GM19468 (cell line): Measurements from ENCODE around the gene C22orf39.

ENCODE experiments used
- ATAC-seq: cut with Tn5 transposase; IDR thresholded peaks from one replicate; pipeline ENCODE4 v1.9.1; 2021; ENCODE audit warnings: mild to moderate bottlenecking, moderate library complexity, moderate number of reproducible peaks; ENCODE audit not compliant: unreplicated experiment; ENCODE audit errors: extremely low read depth

Gene C22orf39

DNA sequence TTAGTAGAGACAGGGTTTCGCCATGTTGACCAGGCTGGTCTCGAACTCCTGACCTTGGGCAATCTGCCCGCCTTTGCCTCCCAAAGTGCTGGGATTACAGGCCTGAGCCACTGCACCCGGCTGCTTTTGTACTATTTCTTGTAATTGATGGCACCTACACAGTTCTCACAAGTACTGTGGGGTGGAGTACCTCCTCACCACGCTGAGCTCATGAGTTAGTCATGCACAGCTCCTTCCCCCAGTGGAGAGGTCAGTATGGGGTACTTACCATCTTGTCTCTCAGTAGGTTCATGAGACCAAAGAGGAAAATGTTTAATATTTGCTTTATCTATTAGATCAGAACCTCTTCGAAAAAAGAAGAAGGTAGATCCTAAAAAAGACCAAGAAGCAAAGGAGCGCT, 13.1 kb downstream of the C22orf39 start:
- ATAC-seq, result no peak

DNA sequence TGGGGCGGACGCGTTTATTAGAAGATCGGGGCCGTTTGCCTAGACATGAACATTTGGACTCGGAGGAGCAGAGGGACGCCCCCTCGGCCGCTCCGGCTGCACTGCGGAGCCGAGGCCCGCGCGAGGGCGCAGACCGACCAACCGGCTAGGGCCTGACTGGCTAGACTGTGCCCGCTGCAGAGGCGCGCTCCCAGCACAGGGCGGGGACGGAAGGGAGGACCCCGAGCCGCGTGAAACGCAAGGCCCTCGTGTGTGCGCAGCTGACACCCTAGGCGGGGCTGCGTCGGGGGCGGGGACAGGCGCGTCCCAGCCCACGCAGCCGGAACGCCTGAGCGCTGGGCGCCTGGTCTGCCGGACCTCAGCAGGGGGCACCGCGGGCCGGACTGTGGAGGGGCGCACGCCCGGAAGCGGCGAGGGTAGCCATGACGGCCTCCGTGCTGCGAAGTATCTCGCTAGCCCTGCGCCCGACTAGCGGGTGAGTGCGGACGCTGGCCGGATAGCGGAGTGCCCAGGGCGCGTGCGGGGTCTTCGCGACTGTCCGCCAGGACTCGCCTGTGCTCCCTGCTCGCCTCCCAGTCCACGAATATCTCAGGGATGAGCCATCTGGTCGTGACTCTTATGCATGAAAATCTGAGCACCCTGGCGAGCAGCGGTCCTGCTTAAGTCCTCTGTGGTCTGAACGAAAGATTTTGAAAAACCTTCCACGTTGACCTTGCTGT, 15.2 kb downstream of the C22orf39 start, which contains the start of gene MRPL40:
MRPL40 (plus strand) TSS at position 413 of the 719 bp plus-strand sequence; CDS start at position 423, 10 bp downstream.
- ATAC-seq, result peak; percentile 47

DNA sequence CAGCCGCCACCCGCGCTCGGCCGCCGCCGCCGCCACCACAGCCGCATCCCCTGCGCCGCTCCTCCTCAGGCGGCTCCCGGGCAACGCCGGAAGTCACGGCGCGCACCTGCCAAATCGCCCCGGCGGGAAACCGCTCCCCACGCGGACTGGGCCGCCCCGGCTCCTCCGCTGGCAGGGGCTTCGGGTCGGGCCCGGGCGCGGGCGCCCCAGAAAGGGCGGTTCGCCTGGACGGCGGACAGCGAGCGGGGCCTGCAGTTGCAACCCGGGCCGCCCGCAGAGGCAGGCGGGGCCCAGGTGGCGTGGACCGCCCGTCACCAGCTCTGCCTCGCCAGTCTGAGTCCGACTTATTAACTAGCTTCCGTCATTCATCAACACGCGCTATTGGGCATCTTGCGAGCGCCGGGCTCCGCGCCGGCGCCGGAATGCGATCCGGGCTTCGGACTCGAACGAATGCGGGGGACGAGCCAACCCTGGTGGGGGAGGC, 15.8 kb downstream of the C22orf39 start, which contains the start of gene HIRA:
HIRA (minus strand) TSS at position 85 of the 484 bp plus-strand sequence. CDS start 257 bp downstream, outside the sequence.
- peak; percentile 5 for ATAC-seq

DNA sequence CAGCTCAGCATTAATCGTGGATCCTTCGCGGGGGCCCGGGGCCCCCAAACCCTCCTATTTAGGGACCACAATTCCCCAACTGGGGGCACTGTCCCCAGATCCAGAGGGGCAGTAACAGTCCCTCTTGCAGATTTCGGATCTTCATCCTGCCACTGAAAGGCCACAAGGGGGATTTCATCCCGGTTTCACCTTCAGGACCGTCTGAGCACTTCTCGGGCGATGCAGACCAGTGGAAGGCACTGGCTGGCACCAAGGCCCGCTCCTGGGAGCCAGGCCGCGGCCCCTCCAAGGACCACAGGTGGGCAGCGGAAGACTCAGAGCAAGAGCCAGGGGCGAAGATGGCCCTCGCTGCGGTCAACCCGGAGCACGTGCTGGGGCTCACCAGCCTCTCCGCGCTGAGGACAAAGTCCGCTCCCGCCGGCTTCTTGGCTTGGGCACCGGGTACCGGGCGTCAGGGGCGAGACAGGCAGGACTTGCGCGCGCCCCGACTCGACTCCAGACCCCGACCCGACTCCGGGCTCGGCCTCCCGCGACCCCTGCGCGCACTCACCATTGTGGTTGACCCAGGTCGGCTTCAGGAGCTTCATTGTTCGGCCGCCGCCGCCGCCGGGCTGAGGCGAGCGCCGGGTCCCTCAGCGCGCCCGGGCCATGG, 16.5 kb downstream of the C22orf39 start:
- ATAC-seq, result no peak

DNA sequence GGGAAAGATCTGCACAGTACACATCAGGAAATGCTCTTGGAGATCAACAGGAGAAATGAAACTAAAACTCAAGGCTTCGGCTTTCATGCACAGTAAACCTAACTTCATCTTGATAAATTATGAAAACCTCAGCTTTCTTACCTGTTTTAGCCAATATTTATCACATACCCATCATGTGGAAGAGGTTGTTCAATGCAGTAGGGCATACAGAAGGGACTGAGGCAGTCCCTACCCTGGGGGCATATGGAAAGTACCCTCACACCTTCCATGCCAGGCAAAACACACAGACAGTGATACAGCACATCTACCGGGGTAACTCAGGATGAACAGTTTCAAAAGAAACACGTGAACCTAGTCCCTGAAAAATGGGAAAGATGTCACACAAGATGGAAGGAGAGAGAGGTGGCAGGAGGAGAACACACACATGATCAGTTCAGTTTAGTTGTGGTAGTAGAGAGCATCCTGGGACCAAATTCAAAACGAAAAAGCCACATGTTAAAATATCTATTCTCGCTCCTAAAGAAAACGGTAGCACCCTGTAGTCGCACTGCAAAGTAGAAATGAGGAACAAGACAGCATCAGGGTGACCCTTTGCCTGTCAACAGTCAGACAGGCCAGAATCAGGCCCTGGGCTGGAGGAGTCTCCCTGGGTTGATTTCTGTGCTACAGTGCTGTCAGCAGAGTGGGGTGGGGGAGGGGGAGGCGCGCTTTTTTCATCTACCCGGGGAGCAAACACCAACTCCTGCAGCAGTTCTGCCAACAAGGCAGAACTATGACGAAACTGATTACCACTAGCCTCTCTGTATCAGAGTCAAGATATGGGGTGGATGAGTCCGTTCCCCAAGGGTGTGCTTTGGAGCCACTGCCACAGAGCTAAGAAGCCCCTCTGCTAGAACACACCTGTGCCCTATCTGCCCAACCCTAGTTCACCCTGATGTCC, 17.3 kb downstream of the C22orf39 start:
- ATAC-seq, result no peak

- no peak for ATAC-seq
These were observed 23.4 kb downstream of the C22orf39 start for GRCh38 chr22:19424186-19424500.

DNA sequence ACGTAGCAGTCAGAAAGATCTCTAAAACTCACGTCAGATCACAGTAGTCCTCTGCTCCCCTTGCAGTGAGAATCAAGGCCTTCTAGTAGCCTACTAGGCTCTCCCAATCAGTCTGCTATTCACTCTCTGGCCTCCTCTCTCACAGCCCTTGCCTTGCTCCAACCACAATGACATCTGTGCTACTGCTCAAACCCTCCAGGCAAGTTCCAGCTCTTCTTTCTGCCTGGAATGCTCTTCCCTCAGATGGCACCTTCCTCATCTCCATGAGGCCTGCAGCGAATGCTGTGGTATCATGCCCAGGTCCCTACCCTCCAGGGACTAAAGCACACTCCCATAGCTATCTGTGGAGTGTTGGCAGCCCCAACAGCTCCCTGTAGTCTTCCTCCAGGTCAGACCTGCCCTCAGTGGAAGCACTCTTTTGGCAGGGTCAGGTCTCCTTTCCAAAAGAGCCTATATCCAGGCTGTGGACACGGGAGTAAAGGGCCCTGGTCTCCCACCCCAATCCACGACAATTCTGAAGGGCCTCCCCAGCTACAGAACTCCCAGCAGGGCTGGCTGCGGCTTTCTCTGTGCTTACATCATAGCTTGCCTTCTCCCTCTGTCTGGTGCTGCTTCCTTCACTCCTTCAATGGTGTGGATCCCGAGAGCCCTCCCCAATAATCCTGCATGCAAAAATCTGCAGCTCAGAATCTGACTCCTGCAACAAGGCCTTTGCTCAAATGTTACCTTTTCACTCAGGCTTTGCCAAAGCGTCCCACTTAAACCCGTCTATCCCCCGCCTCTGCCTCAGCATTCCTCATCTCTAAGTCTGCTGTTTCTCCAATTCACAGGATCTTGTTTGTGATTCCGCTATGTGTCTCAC, 24.8 kb downstream of the C22orf39 start:
- no peak for ATAC-seq

DNA sequence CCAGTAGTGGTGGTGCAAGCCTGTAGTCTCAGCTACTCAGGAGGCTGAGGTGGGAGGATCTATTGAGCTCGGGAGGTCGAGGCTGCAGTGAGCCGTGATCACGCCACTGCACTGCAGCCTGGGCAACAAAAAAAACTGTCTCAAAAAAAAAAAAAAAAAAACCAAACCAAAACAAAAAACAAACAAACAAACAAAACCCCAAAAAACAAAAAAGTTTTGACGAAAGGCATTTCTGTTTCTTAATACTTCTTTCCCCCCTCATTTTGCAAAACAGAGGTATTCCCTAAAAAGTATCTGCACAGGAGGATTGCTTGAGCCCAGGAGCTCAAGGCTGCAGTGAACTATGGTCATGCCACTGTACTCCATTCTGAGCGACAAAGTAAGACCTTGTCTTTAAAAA, 27.2 kb downstream of the C22orf39 start:
- ATAC-seq, result no peak

DNA sequence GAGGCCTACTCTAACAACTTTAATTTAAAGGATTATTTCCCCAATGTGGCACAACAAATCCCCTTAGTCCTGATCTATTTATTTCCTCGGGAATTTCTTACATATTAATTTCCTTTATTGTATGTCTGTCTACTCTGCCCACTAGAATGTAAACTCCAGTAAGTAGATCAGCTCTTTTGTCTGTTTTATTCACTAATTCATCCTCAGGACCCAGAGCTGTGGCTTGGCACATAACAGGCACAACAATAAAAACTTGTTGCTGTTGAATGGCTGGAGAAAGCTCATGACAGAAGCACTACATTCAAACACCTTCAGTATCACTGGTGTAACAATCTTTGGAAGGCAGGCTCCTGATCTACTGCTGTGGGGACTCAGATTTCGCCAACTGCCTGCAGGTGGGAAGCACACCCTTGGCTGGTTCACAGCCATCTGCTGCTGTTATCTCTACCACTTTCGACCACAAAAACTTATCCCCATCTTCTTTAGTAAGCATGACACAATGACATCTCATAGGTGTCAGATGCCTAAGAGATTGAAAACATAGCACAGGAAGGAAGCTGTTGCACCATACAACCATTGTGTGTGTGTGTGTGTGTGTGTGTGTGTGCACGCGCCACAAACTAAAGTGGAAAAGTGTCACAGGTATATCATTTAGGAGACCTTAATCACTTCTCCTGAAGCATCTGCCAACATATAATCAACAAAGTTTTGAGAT, 27.9 kb downstream of the C22orf39 start:
- ATAC-seq, result peak; percentile 83

DNA sequence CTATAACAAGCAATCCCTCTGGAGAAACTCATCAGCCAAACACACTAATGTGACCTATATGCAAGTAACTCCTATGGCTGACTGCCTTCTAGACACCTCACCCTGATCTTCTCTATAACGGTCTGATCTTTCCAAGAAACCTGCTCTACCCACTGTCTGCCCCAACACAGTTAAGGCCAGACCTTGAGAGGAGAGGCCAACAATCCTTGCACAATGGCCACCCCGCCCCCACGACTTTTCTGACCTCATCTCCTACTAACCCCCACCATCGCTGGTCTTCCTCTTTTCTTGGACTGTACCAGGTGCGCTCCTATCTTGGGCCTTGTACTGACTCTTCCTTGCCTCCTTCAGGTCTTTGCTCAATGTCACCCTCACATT, 28.4 kb downstream of the C22orf39 start:
- no peak for ATAC-seq

DNA sequence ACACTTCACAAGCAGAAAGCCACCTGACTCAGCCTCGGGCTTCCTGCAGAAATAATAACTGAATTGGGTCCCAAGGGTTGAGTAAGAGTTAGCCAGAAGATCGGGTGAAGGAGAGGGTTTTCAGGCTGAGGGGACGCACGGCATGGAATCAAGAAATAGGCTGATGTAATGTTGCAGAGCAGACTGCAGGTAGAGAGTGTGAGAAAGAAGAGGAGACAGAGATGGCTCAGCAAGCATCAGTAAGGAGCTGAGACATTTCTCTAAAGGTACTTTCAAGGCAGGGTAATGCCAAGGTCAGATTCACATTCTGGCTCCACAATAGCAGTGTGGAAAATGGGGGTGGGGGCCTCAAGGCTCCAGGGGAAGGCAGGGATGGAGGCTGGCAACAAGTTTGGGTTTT, 34.6 kb downstream of the C22orf39 start:
- ATAC-seq, result no peak

DNA sequence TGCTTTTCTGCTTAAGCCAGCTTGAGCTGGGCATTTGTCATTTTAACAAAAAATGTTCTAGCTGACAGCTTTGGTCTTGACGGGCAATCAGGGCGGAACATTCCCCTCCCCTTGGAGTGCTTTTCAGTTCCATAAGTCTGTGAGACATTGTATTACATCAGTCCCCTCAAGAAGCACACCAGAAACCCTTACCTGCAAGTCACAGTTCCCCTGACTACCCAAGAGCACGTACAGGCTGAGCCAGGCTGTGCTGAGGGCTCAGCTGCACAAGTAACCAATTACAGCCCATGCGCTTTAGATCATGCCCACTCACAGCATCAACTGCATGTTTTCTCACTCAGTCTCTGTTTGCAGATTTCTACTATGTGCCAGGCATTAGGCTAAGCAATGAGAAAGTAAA, 35.0 kb downstream of the C22orf39 start:
- no peak for ATAC-seq

- no peak for ATAC-seq
These were observed 35.8 kb downstream of the C22orf39 start for GRCh38 chr22:19411690-19412045.

DNA sequence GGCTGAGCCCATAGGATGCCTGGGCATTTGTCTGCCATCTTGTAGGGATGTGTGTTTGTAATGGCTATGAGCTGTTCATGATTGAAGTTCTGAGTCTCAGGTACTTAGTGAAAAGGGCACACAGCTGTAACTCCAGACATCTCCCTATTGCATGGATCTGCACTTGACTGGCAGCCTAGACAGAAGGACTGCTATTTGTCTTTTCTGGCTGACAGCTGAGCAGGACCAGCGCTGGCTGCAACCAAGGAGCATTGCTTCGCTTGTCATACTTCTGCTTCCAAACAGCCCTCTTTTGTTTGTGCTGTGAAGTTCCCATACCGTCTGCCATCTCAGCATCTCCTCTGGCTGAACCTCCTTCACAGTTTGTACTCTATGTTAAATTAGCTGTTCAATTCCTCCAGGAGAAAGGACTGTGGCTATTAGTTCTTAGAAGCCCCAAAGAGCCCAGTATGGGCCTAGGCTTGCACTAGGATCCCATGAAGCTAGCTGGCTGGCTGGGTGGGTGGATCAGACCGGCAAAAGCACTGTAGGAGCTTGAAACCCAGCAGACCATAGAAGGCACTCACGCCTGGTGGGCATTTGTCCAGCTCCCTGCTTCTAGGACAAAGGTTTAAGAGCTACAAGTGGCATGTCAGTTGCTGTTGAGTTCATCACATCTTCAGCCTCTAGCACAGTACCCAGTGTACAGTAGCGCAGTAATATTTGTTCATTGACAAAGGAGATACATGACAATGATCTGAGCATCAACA, 36.4 kb downstream of the C22orf39 start:
- ATAC-seq, result no peak

- no peak for ATAC-seq
These were observed 39.6 kb downstream of the C22orf39 start for GRCh38 chr22:19407649-19408606.

DNA sequence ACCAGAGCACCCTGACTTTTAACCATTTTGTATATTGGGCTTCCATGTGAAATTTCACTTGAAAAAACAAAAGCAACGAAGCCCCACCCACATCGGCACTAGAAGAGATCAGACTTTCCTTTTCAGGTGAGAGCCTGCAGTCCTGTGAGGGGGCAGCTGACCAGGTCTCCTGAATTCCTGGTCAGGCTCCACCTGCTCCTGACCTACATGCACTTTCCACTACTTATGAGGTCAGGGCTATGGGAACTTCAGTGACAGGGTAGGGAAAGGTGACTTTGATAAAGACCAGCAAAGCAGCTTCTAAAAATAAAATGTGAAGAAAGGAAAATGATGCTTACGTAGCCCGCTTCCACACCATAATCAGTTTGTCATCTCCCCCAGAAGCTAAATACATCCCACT, 40.7 kb downstream of the C22orf39 start:
- no peak for ATAC-seq

GRCh38 chr22:19406281-19406811, 41.2 kb downstream of the C22orf39 start:
- no peak for ATAC-seq
